ENCODE measurements around the gene COL6A3.

The COL6A3 gene

GRCh38 chr2:237279012-237279768 lies 134.8 kb downstream of the COL6A3 start:
- in situ Hi-C loops (cut with HindIII; ENCODE audit: low sequenced_read_pairs): no loop called here

DNA sequence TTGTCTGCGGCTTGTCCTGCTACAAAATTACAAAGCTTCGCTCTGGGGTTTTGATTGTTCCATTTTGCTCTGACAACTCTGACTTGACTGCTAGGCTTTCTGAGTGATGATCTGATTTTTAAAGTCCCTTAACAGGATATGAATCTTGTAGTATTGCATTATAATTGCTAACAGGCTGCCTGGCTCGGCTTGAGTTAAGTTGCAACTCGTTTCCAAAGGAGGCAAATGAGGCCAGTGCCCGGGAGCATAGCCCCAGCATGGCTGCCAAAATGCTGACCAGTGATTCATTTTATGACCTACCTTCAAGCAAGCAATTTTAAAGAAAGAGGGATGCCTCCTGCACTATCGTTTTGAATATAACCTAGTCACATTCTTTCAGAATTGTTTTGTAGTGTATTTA lies 135.4 kb downstream of the COL6A3 start:
- in situ Hi-C loops (cut with HindIII; ENCODE audit: low sequenced_read_pairs): no loop called here

DNA sequence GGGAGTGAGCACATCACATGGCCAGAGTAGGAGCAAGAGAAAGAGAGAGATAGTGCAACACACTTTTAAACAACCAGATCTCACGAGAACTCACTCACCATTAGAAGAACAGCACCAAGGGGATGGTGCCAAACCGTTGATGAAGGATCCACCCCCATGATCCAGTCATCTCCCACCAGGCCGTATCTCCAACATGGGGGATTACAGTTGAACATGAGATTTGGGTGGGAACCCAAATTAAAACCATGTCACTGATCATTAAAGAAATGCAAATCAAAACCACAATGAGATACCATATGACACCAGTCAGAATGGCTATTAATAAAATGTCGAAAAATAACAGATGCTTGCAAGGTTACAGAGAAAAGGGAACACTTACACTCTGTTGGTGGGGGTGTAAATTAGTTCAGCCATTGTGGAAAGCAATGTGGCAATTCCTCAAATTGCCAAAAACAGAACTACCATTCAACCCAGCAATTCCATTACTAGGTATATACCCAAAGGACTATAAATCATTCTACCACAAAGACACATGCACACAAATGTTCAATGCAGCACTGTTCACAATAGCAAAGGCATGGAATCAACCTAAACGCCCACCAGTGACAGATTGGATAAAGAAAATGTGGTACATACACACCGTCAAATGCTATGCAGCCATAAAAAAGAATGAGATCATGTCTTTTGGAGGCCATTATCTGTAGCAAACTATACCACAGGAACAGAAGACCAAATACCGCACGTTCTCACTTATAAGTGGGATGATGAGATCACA lies 137.1 kb downstream of the COL6A3 start:
- in situ Hi-C loops (cut with HindIII; ENCODE audit: low sequenced_read_pairs): no loop called here
